Calu3 (cell line): ENCODE measurements around the gene MRC1. TPM values are rescaled to one million over a fixed set of nuclear protein-coding genes. Genes with fewer than 3 reads are reported as not detected.

Source experiments
- Bru-seq: library from RNA; stranded (reverse); fragments of 400-500 nt; gene quantifications from one replicate; lab custom pipeline; 2021; lab: Mats Ljungman, UMichigan
- BruChase-seq, 2 experiments: library from RNA; stranded (reverse); fragments of 400-500 nt; gene quantifications; one replicate each; lab custom pipeline; 2021; lab: Mats Ljungman, UMichigan
- BruUV-seq: library from RNA; stranded (reverse); fragments of 400-500 nt; replicated peaks from 2 replicates; lab custom pipeline; 2021; lab: Mats Ljungman, UMichigan
- CTCF ChIA-PET: fragments of 300-600 bp; sonication (Branson Sonifier 250); formaldehyde crosslinking; loops from one replicate; lab custom pipeline; 2022; ENCODE audit warnings: antibody characterized with exemption; lab: Charles Lee
- DNase-seq: peaks from one replicate; pipeline ENCODE4 v3.0.0; 2022
- H3K27ac Mint-ChIP-seq: one replicate; pipeline ENCODE4 v1.8.0; 2022; ENCODE audit warnings: mixed read lengths; ENCODE audit not compliant: unreplicated experiment
- H3K27me3 Mint-ChIP-seq: one replicate; pipeline ENCODE4 v1.8.0; 2022; ENCODE audit warnings: mixed read lengths; ENCODE audit not compliant: unreplicated experiment
- H3K36me3 Mint-ChIP-seq: one replicate; pipeline ENCODE4 v1.8.0; 2022; ENCODE audit warnings: mild to moderate bottlenecking, moderate library complexity, mixed read lengths; ENCODE audit not compliant: insufficient read depth, unreplicated experiment
- H3K4me1 Mint-ChIP-seq: one replicate; pipeline ENCODE4 v1.8.0; 2022; ENCODE audit warnings: mild to moderate bottlenecking, low read depth, mixed read lengths; ENCODE audit not compliant: unreplicated experiment
- H3K4me3 Mint-ChIP-seq: one replicate; pipeline ENCODE4 v1.8.0; 2022; ENCODE audit warnings: mild to moderate bottlenecking, low read depth, moderate library complexity, mixed read lengths; ENCODE audit not compliant: unreplicated experiment
- H3K9me3 Mint-ChIP-seq: one replicate; pipeline ENCODE4 v1.8.0; 2022; ENCODE audit warnings: low read depth, mixed read lengths; ENCODE audit not compliant: unreplicated experiment
- intact Hi-C: fragments of 100-400 bp; cut with micrococcal nuclease; formaldehyde crosslinking; loops from one replicate; pipeline ENCODE4 v1.10.0; 2022; ENCODE audit not compliant: unreplicated experiment
- long read RNA-seq: library from polyadenylated mRNA; stranded (forward); transcript quantifications from one replicate; pipeline ENCODE4 v2.0.0, GENCODE V29; 2022
- total RNA-seq: library from RNA; stranded (reverse); gene quantifications from 2 replicates; pipeline ENCODE4 v1.2.3, GENCODE V29; 2022
- TF ChIP-seq, protein P1 (sequence below): fragments of 200-600 bp; IDR thresholded peaks from one replicate; pipeline ENCODE4 v1.8.0; 2022; ENCODE audit warnings: antibody characterized with exemption; ENCODE audit not compliant: unreplicated experiment

The MRC1 gene
- total RNA-seq (0.09 TPM in 1 of 2 replicates, not detected in the other), Bru-seq, nascent RNA (percentile 16 among the genes with signal in this experiment), BruChase-seq, experiment 1, labeled RNA remaining after a 6-hour chase (percentile 25 among the genes with signal in this experiment), BruChase-seq, experiment 2, labeled RNA remaining after a 2-hour chase (percentile 16 among the genes with signal in this experiment)
- long read RNA-seq: 0 reads

GRCh38 chr10:17808971-17809841 lies at the start of gene MRC1:
MRC1 (plus strand) TSS chr10:17809348; CDS start chr10:17809466, 118 bp downstream.
- CTCF ChIA-PET: no interaction called here
- Mint-ChIP-seq H3K36me3 (no peaks in the 10 kb centered on the region), H3K27ac (no peak within 1 kb of the TSS), H3K27me3 (peaks cover 16% of the 10 kb centered on the region), H3K4me3 (no peak within 1 kb of the TSS), H3K9me3 (no peaks in the 10 kb centered on the region), H3K4me1 (no peaks in the 10 kb centered on the region)
- TF ChIP-seq, protein P1, sequence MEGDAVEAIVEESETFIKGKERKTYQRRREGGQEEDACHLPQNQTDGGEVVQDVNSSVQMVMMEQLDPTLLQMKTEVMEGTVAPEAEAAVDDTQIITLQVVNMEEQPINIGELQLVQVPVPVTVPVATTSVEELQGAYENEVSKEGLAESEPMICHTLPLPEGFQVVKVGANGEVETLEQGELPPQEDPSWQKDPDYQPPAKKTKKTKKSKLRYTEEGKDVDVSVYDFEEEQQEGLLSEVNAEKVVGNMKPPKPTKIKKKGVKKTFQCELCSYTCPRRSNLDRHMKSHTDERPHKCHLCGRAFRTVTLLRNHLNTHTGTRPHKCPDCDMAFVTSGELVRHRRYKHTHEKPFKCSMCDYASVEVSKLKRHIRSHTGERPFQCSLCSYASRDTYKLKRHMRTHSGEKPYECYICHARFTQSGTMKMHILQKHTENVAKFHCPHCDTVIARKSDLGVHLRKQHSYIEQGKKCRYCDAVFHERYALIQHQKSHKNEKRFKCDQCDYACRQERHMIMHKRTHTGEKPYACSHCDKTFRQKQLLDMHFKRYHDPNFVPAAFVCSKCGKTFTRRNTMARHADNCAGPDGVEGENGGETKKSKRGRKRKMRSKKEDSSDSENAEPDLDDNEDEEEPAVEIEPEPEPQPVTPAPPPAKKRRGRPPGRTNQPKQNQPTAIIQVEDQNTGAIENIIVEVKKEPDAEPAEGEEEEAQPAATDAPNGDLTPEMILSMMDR: no peak
- intact Hi-C loops: no loop called here
- BruUV-seq: no TSS peak
- DNase-seq: no peak

- Mint-ChIP-seq H3K27me3 (no peaks in the 10 kb centered on the region), H3K4me1 (no peaks in the 10 kb centered on the region), H3K27ac (no peak overlapping the region), H3K4me3 (no peak overlapping the region), H3K9me3 (peaks cover 3% of the 10 kb centered on the region), H3K36me3 (no peaks in the 10 kb centered on the region)
- DNase-seq: no peak
- CTCF ChIA-PET: no interaction called here
- intact Hi-C loops: no loop called here
- TF ChIP-seq, protein P1: no peak
- BruUV-seq: no TSS peak
Measured at GRCh38 chr10:17764142-17764541, 45.0 kb upstream of the MRC1 start.

- H3K27me3 Mint-ChIP-seq: no peaks in the 10 kb centered on the region
- H3K36me3 Mint-ChIP-seq: no peaks in the 10 kb centered on the region
- CTCF ChIA-PET: no interaction called here
- H3K9me3 Mint-ChIP-seq: peaks cover 3% of the 10 kb centered on the region
- DNase-seq: no peak
- no peaks in the 10 kb centered on the region for H3K4me1 Mint-ChIP-seq
- intact Hi-C loops: no loop called here
- BruUV-seq: no TSS peak
- H3K27ac Mint-ChIP-seq: no peak overlapping the region
- TF ChIP-seq, protein P1: no peak
- no peak overlapping the region for H3K4me3 Mint-ChIP-seq
Measured at GRCh38 chr10:17765602-17766001, 43.5 kb upstream of the MRC1 start.

- H3K4me3 Mint-ChIP-seq: no peak overlapping the region
- H3K27ac Mint-ChIP-seq: no peak overlapping the region
- BruUV-seq: no TSS peak
- TF ChIP-seq, protein P1: no peak
- intact Hi-C loops: no loop called here
- H3K36me3 Mint-ChIP-seq: no peaks in the 10 kb centered on the region
- H3K27me3 Mint-ChIP-seq: no peaks in the 10 kb centered on the region
- CTCF ChIA-PET: no interaction called here
- H3K4me1 Mint-ChIP-seq: no peaks in the 10 kb centered on the region
- peaks cover 3% of the 10 kb centered on the region for H3K9me3 Mint-ChIP-seq
- no peak for DNase-seq
Measured at GRCh38 chr10:17766731-17767130, 42.4 kb upstream of the MRC1 start.
